Measurements from ENCODE around the gene ZNF467. TPM values are rescaled to one million over a fixed set of nuclear protein-coding genes. Genes with fewer than 3 reads are reported as not detected.

The ZNF467 gene
- total and polyA plus RNA-seq, 2 of the 8 experiments (the other 6 are each of a cell fraction or from before 2014, with no cell fraction given) = 0.50 to 0.51 TPM

DNA sequence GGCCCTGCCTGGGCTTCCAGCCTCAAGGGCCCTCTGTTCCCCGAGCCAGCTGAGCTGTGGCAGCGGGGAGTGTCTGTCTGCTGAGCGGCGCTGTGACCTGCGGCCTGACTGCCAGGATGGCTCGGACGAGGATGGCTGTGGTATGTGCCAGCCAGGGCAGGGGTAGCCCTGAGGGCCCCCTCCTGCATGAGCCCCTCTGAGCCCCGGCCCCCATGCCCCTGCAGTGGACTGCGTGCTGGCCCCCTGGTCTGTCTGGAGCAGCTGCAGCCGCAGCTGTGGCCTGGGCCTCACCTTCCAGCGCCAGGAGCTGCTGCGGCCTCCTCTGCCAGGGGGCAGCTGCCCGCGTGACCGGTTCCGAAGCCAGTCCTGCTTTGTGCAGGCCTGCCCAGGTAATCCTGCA is 28.4 kb upstream of the ZNF467 start (continued):
- TF ChIP-seq, protein P1, sequence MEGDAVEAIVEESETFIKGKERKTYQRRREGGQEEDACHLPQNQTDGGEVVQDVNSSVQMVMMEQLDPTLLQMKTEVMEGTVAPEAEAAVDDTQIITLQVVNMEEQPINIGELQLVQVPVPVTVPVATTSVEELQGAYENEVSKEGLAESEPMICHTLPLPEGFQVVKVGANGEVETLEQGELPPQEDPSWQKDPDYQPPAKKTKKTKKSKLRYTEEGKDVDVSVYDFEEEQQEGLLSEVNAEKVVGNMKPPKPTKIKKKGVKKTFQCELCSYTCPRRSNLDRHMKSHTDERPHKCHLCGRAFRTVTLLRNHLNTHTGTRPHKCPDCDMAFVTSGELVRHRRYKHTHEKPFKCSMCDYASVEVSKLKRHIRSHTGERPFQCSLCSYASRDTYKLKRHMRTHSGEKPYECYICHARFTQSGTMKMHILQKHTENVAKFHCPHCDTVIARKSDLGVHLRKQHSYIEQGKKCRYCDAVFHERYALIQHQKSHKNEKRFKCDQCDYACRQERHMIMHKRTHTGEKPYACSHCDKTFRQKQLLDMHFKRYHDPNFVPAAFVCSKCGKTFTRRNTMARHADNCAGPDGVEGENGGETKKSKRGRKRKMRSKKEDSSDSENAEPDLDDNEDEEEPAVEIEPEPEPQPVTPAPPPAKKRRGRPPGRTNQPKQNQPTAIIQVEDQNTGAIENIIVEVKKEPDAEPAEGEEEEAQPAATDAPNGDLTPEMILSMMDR (IDR thresholded peaks at IDR 0.05; ENCODE audit: control extremely low read depth in 1 of 3, insufficient read depth in 1 of 3, low read depth in 1 of 3, low read length in 3 of 3) = no peak

Measured in H1 (cell line).